BLaER1 treated with 17β-estradiol and CSF1 and Interleukin-3, amounts not matched to agents 10 nM and 100 nM (cell line): ENCODE measurements around the gene NAP1L4.

Experiments used
- H3K27ac ChIP-seq, 11 experiments: shearing (Covaris generic); formaldehyde crosslinking; 2 replicates each; pipeline ENCODE4 v1.8.1; 2022
- H3K27me3 ChIP-seq, 11 experiments: shearing (Covaris generic); formaldehyde crosslinking; 2 replicates each; pipeline ENCODE4 v1.8.1; 2022
- H3K36me3 ChIP-seq, 11 experiments: shearing (Covaris generic); formaldehyde crosslinking; 2 replicates each; pipeline ENCODE4 v1.8.1; 2022
- H3K4me1 ChIP-seq, 10 experiments: shearing (Covaris generic); formaldehyde crosslinking; 2 replicates each; pipeline ENCODE4 v1.8.1; 2022
- H3K4me2 ChIP-seq, 11 experiments: shearing (Covaris generic); formaldehyde crosslinking; 2 replicates each; pipeline ENCODE4 v1.8.1; 2022
- H3K4me3 ChIP-seq, 10 experiments: shearing (Covaris generic); formaldehyde crosslinking; 2 replicates each; pipeline ENCODE4 v1.8.1; 2022
- H3K9ac ChIP-seq, 11 experiments: shearing (Covaris generic); formaldehyde crosslinking; 2 replicates each; pipeline ENCODE4 v1.8.1; 2022
- H3K9me3 ChIP-seq, 11 experiments: shearing (Covaris generic); formaldehyde crosslinking; replicated peaks in 1 of 11; 2 replicates each; pipeline ENCODE4 v1.8.1; 2022
- H4K20me1 ChIP-seq, 11 experiments: shearing (Covaris generic); formaldehyde crosslinking; 2 replicates each; pipeline ENCODE4 v1.8.1; 2022
- Cebpa-rat ChIP-seq, 11 experiments: shearing (Covaris generic); IDR thresholded peaks; 2 replicates each; pipeline ENCODE4 v1.8.1; 2022

Gene NAP1L4

DNA sequence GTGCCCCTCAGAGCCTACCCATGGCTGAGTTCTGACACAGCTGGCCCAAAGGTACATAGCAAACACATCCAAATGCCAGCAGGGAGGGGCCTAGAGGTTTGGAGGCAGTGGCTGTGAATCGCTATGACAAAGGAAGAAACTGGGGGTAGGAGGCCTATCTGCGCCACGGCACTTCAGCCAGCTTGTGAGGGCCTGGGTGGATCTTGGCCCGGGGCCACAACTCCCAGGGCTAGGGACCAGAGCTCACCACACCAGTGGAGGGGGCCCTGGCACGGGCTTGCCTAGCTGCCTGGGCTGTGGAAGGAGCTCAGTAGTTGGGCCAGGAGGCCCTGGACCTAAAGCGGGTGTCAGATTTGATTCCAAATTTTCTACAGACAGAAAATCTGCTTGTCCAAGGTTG, 9.4 kb upstream of the NAP1L4 start:
- Histone ChIP-seq H3K4me1 (peaks cover 4 to 20% (median 10%) of the 10 kb centered on the region in 10 experiments), H4K20me1 (peaks cover 0 to 38% (median 4%) of the 10 kb centered on the region in 11 experiments; a peak in 12 of 22 replicates), H3K9ac (no peak overlapping the region), H3K27ac (no peak overlapping the region), H3K36me3 (peaks cover 68 to 76% (median 71%) of the 10 kb centered on the region in 11 experiments), H3K4me3 (no peak overlapping the region), H3K4me2 (no peak overlapping the region), H3K9me3 (no peaks in the 10 kb centered on the region), H3K27me3 (no peaks in the 10 kb centered on the region)
- TF ChIP-seq Cebpa-rat (IDR thresholded peaks at IDR 0.05), result no peak

DNA sequence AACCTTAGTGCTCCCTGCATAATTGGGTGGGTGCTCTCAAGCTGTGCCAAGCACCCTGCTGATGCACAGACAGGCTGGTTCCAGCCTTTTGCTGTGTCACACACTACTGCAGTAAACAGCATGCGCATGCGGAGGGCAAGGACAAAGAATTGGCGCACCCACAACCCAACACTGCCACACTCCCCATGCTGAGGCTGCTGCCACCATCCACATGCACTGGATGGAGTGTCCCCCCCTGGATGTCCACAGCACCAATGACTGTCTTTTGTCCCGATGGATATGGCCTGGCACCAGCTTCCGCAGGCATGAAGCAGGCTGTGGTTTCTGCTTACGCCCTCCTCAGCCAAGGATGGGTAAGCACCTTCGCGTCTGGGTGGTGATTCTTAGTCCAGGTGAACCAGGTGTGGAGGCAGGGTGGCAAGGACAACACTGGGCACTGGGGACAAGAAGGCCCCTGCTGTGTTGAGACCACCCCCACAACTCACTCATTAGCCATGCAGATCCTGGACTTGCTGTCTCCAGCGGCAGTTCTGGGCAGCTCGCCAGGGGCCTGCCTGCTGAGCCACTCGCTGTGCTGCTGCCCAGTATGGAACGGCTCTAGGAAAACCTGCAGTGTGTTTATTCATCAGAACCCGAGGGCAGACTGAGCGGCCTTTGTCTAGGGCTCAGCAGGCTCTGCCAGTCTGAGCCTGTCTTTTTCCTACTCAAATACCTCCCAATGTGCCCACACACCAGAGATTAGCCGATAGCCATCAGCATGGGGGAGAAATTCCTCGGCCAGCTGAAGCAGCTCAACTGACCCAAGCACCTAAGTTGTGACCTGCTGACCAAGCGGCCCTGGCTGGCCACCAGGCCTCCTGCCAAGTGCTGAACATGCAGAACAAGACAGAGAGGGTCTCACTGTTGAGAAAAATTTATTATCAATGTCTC, 8.2 kb upstream of the NAP1L4 start:
- H3K4me1 ChIP-seq, result peaks cover 0 to 20% (median 3%) of the 10 kb centered on the region in 10 experiments; a peak in 9 of 20 replicates
- H3K4me3 ChIP-seq, result no peak overlapping the region
- H3K36me3 ChIP-seq, result peaks cover 57 to 64% (median 61%) of the 10 kb centered on the region in 11 experiments
- peaks cover 0 to 35% (median 0%) of the 10 kb centered on the region in 11 experiments; a peak in 6 of 22 replicates for H4K20me1 ChIP-seq
- H3K27ac ChIP-seq, result no peak overlapping the region
- no peaks in the 10 kb centered on the region for H3K9me3 ChIP-seq
- H3K9ac ChIP-seq, result no peak overlapping the region
- no peak overlapping the region for H3K4me2 ChIP-seq
- TF ChIP-seq Cebpa-rat (IDR thresholded peaks at IDR 0.05), result no peak
- H3K27me3 ChIP-seq, result no peaks in the 10 kb centered on the region

DNA sequence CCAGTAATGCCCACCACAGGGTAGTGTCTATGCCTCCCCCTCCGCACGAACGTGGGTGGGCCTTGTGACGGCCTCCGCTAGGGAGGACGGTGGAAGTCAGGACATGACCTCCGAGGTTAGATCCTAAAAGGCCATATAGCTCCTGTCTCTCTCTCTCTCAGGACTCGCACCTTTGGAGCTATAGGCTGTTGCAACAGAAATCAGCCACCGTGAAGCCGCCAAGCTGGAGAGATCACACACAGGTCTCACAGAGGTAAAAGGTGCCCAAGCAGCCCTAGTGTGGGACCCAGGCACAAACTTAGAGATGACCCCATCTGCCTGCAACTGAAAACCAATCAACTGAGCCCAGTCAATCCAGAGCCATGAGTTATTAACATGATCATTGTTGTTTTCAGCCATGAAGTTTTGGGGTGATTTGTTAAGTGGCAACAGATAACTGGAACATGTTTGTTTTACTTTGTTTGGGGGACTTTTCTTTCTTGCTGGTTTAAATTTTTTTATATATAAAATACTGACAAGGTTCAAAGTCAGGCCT, 7.4 kb upstream of the NAP1L4 start:
- Histone ChIP-seq H3K4me1 (peaks cover 0 to 20% (median 3%) of the 10 kb centered on the region in 10 experiments; a peak in 10 of 20 replicates), H3K9ac (no peak overlapping the region), H3K36me3 (peaks cover 51 to 57% (median 54%) of the 10 kb centered on the region in 11 experiments), H4K20me1 (peaks cover 0 to 35% (median 0%) of the 10 kb centered on the region in 11 experiments; a peak in 6 of 22 replicates), H3K9me3 (no peaks in the 10 kb centered on the region), H3K4me3 (no peak overlapping the region), H3K27ac (no peak overlapping the region), H3K27me3 (no peaks in the 10 kb centered on the region), H3K4me2 (no peak overlapping the region)
- no peak for TF ChIP-seq Cebpa-rat (IDR thresholded peaks at IDR 0.05)

DNA sequence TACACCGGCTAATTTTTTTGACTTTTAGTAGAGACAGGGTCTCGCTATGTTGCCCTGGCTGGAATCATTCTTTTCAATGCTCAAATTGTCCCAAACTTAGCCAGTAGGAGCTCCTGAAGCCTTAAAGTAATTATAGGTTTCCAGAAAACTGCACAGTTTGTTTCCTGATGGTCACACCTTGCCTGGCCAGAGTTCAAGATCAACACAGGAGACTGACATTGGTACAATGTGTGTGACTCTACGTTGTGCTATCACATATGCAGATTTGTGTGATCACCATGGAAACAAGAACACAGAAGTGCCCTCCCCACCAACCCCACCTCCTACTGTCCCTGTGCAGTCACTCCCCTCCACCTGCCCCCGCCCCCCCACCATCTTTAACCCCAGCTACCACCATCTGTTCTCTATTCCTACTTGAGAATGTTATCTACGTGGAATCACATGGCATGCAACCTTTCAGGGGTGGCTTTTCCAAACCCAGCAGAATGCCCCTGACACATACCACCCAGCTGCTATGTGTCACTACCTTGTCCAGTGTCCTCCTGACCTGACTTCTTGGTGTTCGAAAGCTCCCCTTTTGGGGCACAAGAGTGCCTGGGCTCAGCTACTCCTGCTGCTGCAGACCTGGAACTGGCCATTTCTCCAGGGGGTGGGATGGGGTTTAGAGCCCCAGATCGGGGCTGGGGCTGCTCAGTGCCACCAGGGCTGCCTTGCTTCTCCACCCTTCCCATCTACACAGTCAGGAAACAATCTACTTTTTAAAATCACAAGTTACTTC, 6.1 kb upstream of the NAP1L4 start:
- Histone ChIP-seq H3K4me2 (no peak overlapping the region), H3K9ac (no peak overlapping the region), H3K36me3 (peaks cover 38 to 44% (median 41%) of the 10 kb centered on the region in 11 experiments), H3K4me1 (peaks cover 4 to 15% (median 11%) of the 10 kb centered on the region in 10 experiments; a peak in 19 of 20 replicates), H3K4me3 (no peak overlapping the region), H3K9me3 (no peaks in the 10 kb centered on the region), H3K27me3 (no peaks in the 10 kb centered on the region), H3K27ac (no peak overlapping the region), H4K20me1 (peaks cover 0 to 28% (median 0%) of the 10 kb centered on the region in 11 experiments; a peak in 5 of 22 replicates)
- no peak for TF ChIP-seq Cebpa-rat (IDR thresholded peaks at IDR 0.05)

DNA sequence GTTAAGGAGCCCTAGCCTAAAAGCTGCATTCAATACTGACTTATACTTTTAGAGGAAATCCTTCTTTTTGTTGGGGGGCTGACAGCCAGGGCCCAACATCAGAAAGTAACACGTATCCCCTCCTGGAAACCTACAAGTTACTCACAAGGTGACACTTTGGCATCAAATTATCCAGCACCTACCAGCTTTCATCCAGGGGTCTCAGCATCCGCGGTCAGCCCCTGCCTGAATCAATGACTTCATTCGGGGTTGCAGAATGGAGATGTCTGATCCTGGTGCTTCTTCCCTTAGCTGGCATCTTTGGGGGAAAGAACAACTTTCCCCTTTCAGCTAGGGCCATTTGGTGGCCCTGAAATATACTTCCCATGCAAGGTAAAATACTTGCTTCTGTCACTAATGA, 5.3 kb upstream of the NAP1L4 start:
- Histone ChIP-seq H3K9ac (no peak overlapping the region), H4K20me1 (peaks cover 0 to 21% (median 0%) of the 10 kb centered on the region in 11 experiments; a peak in 4 of 22 replicates), H3K36me3 (peaks cover 29 to 35% (median 33%) of the 10 kb centered on the region in 11 experiments), H3K4me2 (no peak overlapping the region), H3K27ac (no peak overlapping the region), H3K9me3 (no peaks in the 10 kb centered on the region), H3K27me3 (no peaks in the 10 kb centered on the region), H3K4me1 (peaks cover 9 to 20% (median 12%) of the 10 kb centered on the region in 10 experiments; a peak in 19 of 20 replicates), H3K4me3 (no peak overlapping the region)
- TF ChIP-seq Cebpa-rat (IDR thresholded peaks at IDR 0.05), result no peak

DNA sequence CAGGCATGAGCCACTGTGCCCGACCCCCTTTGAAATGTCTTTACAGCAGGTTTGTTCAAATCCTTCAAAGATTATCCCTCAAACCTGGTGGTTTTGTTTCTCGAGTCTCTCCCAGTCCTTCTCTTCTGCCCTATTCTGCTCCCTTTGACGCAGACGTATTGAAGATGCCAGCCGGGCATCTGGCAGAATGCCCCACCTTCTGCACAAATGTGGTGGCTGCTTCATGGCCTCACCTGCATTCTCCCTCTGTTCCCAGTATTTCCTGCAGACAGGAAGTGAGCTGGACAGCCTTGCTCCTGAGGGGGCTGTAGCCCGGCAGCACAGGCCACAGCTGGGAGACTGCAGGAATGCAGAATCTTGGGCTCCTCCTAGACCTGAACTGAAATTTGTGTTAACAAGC, 4.8 kb upstream of the NAP1L4 start:
- peaks cover 6 to 20% (median 9%) of the 10 kb centered on the region in 10 experiments; a peak in 19 of 20 replicates for H3K4me1 ChIP-seq
- H4K20me1 ChIP-seq, result peaks cover 0 to 18% (median 0%) of the 10 kb centered on the region in 11 experiments; a peak in 4 of 22 replicates
- no peak overlapping the region for H3K9ac ChIP-seq
- peaks cover 26 to 31% (median 28%) of the 10 kb centered on the region in 11 experiments for H3K36me3 ChIP-seq
- TF ChIP-seq Cebpa-rat (IDR thresholded peaks at IDR 0.05), result no peak
- H3K4me3 ChIP-seq, result no peak overlapping the region
- no peak overlapping the region for H3K4me2 ChIP-seq
- no peak overlapping the region for H3K27ac ChIP-seq
- no peaks in the 10 kb centered on the region for H3K9me3 ChIP-seq
- no peaks in the 10 kb centered on the region for H3K27me3 ChIP-seq

DNA sequence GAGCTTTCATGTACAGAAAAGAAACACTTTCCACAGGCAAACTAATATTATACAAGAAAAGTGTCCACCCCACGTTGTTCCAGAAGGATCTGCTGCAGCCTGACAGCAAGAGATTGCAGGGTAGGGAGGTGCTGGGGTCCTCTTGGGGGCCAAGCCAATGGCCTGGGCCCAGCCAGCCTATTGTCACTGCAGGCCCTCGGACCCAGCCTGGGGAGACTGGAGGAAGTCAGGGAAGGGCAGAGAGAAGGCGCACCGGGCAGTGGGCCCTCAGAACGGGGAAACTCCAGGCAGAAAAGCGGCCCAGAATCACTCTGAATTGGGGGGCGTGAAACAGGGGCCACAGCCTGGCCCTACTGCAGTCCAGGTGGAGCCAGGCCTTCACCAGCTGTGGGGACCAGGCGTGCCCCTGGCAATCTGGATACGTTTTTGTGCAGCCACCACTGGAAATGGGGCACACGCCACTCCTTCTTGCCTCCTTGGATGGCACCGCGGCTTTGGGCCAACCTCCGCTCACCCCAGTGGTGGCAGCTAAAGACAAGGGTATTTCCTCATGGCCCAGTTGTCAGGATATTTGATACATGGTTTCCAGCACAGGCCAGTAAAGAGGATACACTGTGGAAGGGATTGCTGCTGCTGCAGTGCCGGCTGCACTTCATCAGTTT, 3.9 kb upstream of the NAP1L4 start:
- H3K27ac ChIP-seq, result no peak overlapping the region
- H3K4me2 ChIP-seq, result no peak overlapping the region
- H3K9ac ChIP-seq, result no peak overlapping the region
- H3K27me3 ChIP-seq, result no peaks in the 10 kb centered on the region
- peaks cover 6 to 20% (median 9%) of the 10 kb centered on the region in 10 experiments; a peak in 19 of 20 replicates for H3K4me1 ChIP-seq
- peaks cover 0 to 16% (median 7%) of the 10 kb centered on the region in 11 experiments; a peak in 15 of 22 replicates for H4K20me1 ChIP-seq
- H3K36me3 ChIP-seq, result peaks cover 16 to 21% (median 19%) of the 10 kb centered on the region in 11 experiments
- no peaks in the 10 kb centered on the region for H3K9me3 ChIP-seq
- H3K4me3 ChIP-seq, result no peak overlapping the region
- TF ChIP-seq Cebpa-rat (IDR thresholded peaks at IDR 0.05), result no peak

DNA sequence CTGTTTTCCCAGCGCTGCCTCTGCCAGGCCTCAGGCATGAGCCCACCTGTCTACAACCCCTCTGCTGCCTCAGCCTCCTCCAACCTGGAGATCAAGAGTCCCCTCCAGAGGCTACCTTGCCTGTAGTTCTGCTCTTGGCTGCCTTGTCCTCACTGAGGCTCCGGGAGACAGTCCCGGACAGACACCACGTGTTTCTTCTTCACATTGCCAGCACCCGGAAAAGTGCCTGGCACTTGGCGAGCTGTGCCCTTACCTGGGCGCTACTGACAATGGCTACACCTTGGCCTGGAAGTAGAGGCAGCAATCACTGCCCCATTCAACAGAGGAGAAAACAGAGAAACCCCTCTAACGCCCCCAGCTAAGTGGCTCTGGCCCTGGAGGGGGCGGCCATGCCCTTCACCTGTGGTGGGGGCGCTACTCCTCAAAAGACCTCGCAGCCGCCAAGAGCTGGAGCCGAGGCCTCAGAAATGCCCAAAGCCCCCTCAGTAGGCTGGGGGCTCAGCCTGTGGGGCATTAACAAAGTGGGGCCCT, 3.0 kb upstream of the NAP1L4 start:
- Histone ChIP-seq H3K4me2 (no peak overlapping the region), H3K9me3 (no peaks in the 10 kb centered on the region), H4K20me1 (peaks cover 4 to 19% (median 16%) of the 10 kb centered on the region in 11 experiments; a peak in 19 of 22 replicates), H3K4me1 (peaks cover 8 to 26% (median 13%) of the 10 kb centered on the region in 10 experiments), H3K4me3 (no peak overlapping the region), H3K27ac (no peak overlapping the region), H3K9ac (no peak overlapping the region), H3K27me3 (no peaks in the 10 kb centered on the region), H3K36me3 (peaks cover 7 to 12% (median 9%) of the 10 kb centered on the region in 11 experiments)
- TF ChIP-seq Cebpa-rat (IDR thresholded peaks at IDR 0.05), result no peak
